GM20000 (cell line): ENCODE data around the gene PICALM.

Source experiments
- DNase-seq: peaks from one replicate; pipeline ENCODE4 v3.0.0; 2012; ENCODE audit warnings: low spot score
- TF ChIP-seq, protein P1 (sequence below): IDR thresholded peaks from 2 replicates; pipeline ENCODE4 v1.5.1; 2012; ENCODE audit warnings: mild to moderate bottlenecking, control low read depth; ENCODE audit errors: extremely low read depth, missing control alignments

The PICALM gene

DNA sequence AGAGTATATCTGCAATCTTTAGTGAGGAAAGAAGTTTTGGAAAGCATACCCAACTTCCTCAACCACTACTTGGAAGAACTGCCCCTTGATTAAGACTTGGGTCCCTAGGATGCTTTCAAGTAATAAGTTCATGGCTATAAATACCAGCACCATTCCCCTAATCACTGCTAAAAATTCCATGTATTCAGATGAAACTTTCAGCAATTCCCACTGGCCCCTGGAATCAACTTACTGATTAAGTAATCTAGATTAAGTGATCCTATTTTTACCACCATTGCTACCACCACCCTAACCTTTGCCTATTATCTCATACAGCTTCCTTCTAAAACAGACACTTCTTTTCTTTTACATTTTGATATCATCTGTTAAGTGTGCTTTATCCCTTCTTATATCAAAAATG is 10.5 kb downstream of the PICALM start:
- TF ChIP-seq, protein P1, sequence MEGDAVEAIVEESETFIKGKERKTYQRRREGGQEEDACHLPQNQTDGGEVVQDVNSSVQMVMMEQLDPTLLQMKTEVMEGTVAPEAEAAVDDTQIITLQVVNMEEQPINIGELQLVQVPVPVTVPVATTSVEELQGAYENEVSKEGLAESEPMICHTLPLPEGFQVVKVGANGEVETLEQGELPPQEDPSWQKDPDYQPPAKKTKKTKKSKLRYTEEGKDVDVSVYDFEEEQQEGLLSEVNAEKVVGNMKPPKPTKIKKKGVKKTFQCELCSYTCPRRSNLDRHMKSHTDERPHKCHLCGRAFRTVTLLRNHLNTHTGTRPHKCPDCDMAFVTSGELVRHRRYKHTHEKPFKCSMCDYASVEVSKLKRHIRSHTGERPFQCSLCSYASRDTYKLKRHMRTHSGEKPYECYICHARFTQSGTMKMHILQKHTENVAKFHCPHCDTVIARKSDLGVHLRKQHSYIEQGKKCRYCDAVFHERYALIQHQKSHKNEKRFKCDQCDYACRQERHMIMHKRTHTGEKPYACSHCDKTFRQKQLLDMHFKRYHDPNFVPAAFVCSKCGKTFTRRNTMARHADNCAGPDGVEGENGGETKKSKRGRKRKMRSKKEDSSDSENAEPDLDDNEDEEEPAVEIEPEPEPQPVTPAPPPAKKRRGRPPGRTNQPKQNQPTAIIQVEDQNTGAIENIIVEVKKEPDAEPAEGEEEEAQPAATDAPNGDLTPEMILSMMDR = no peak
- DNase-seq = no peak

DNA sequence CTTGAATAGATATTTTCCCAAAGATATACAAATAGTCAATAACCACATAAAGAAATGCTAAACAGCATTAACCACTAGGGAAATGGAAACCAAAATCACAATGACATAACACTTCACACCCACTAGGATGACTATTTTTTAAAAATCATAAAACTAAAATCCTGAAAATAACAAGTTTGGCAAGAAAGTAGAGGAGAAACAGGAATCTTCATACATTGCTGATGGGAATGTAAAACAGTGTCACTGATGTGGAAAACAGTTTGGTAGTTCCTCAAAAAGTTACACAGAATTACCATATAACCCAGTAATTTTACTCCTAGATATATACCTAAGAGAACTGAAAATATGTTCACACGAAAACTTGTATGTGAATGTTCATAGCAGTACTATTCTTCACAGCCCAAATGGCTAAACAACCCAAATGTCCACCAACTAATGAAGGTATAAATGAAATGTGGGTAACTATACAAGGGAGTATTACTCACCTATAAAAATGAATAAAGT is 12.5 kb downstream of the PICALM start:
- TF ChIP-seq, protein P1 = no peak
- DNase-seq = no peak

DNA sequence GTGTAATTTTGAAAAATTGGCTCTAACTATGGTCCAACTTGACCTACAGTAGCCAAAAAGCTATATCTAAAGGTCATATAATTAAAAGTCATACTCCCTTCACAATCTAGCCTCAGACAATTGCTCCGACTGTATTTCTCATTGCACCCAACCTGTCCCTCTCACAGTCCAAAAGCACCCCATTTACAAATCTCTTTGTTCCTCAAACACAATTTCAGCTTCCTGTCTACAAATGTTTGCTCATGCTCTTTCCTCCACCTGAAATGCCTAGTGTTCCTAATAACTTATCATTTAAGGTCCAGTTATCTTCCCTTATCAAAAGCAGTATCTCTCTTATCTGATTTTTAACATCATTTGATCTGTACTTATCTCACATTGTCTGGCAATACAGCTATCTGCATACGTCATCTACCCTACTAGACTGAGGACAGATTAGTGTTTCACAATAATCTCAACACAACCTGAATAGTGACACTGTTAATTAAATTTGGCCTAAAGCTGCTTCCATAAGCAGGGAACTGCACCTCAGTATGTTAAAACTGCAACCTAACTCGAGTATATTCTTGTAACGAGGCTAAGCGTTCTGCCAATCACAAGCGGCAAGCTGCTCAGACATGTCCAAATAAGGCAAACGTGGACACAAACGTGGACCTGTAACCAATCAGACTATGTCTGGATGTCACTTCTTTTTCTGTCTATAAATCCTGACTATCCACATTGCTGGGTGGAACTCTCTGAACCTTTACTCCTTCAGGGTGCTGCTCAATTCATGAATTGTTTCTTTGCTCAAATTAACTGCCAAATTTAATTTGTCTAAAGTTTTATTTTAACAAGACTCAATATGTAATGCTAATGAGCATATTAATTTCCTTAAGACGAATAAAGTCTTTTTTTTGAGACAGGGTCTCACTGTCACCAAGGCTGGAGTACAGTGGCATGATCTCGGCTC is 15.9 kb downstream of the PICALM start:
- no peak for DNase-seq
- TF ChIP-seq, protein P1 = no peak

DNA sequence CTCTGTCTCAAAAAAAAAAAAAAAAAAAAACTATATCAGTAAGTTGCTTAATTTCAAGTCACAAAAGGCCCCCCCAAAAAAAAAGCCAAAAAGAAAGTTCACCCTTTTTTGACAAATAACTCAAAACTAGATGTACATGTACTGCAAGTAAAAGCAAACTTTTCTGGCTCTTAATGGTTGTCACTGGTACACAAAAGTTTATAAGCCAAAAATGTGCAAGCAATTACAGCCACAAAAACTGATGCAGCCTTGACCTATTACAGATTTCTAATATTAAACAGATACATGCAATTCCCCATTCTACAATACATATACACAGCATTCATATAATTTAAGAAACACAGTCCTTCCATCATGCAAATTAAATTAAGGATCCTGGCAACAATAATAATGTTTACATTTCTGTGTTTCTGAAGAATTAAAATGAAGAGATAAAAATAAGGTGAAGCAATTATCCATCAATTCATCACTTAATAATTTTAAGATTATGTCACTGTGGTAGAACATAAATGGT is 18.6 kb downstream of the PICALM start:
- TF ChIP-seq, protein P1 = no peak
- DNase-seq = no peak

DNA sequence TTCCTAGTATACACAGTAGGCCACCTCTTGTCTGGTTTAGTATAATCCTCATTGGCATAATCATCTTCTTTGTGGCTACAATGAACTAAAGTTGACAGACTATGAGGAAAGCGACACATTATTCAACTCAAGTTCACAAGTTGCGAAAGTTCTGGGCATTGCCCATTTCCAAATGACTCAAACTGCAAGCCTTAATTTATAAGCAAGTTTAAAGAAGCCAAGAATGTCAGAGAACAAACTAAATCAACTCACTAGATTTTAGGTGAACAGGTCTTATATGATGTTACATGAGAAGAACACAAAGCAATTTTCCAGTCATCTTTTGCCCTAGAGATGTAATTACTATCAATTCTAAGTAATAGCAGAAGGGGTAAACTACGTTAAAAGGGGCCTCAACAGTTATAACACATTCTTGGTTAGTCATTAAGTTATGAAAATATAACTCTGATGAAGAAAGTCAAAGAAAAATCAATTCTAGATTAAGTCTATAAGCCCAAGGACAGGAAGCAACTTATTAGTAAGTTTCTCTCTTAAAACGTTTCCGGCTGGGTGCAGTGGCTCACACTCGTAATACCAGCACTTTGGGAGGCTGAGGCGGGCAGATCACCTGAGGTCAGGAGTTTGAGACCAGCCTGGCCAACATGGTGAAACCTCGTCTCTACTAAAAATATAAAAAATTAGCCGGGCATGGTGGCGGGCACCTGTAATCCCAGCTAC is 21.5 kb downstream of the PICALM start:
- TF ChIP-seq, protein P1 = no peak
- no peak for DNase-seq

DNA sequence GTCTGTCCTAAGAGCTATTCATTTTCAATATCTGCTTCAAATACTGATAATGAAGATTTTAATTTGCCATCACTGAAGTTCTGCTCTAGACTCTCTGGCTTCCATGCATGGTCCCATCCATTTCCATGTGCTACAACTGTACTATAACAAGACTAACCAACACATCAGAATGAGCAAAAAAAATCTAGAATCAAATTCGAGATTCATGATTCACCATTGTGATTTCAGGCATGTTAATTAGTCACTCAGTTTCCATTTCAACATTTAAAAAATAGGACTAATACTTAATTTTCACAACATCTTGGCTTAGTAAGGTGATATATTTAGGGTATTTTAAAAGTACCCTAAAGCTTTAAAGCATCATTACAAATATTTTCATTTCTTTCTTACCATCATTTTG is 22.8 kb downstream of the PICALM start:
- TF ChIP-seq, protein P1 = no peak

More for the DNA sequence above, 22.8 kb downstream of the PICALM start:
- no peak for DNase-seq
